ENCODE results near the gene SCGN. TPM values are rescaled to one million over a fixed set of nuclear protein-coding genes. Genes with fewer than 3 reads are reported as not detected.
"Not testable (repeated sequence)": the region's sequence is repeated elsewhere in the genome, so short reads cannot be mapped to it uniquely, and the experiment has no call there.

SCGN gene
- total RNA-seq, 1 donor from 2014 or later, result 0.62 TPM

DNA sequence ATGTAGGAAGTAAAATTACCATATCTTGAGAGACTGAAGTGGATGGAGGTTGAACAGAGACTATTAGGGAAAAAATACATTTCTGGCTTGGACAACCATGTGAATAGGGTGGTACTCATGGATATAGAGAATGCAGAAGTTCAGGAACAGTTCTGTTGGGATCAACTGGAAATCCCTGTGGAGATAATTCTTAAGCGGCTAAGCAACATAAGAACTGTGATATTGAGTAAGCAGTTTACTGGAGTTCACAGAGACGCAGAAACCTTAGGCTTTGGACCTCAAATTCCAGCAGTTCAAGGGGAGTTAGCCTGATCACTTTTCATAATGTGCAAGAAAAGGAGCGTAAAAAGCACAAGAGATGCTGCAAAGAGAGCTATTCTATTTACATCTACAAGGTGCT, 78.9 kb downstream of the SCGN start:
- no peak for DNase-seq

DNA sequence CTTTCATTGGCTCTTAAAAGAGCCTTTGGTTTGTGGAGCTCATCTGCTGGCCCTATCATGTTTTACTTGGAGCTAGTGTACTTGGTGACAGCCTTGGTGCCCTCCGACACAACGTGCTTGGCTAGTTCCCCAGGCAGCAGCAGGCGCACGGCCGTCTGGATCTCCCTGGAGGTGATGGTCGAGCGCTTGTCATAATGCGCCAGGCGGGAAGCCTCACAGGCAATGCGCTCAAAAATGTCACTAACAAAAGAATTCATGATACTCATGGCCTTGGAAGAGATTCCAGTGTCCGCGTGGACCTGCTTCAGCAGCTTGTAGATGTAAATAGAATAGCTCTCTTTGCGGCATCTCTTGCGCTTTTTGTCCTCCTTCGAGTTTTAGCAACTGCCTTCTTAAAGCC, 79.7 kb downstream of the SCGN start:
- no peak for DNase-seq

DNA sequence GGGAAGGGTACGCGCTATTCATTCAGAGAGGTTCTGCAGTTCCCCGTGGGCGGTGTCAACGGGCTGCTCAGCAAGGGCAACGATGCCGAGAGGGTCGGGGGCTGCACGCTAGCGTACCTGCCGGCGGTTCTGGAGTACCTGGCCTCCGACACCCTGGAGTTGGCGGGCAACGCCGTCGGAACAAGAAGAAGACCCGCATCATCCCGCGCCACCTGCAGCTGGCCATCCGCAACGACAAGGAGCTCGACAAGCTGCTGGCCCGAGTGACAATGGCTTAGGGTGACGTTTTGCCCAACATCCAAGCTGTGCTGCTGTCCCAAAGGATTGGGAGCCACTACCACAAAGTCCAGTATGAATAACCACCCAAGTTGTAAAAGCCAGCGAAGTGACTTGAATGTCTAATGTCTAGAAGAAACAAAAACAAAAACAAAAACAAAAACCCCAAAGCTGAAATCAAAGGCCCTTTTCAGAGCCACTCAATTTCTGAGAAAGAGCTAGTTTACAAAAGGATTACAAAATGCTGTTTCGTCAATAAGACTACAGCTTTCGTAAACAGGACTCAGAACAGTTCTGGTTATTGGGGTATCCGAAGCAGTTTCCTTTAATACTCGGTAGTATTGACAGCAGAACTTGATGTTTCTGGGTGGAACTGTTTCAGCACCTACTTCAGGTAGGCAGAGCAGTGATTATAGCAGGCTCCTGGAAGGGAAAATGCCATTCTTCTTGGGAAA, 80.6 kb downstream of the SCGN start:
- no peak for DNase-seq

DNA sequence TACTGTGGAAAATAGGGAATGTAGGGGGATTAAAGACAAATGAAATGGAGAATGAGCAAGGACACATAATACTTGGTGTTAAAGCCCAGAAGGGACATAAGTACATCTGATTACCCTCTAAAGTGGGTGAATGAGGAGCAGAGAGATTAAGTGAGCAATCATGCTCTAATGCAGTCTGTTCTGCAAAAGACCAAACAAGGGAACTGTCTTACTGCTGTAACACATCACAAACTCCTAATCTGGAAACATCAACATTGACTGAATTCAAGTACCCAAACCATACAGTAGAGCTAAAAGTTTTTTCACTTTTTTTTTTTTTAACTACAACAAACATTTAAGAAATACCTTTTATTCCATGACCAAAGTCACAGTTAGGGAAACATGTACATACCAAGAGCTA, 83.2 kb downstream of the SCGN start:
- no peak for DNase-seq

DNA sequence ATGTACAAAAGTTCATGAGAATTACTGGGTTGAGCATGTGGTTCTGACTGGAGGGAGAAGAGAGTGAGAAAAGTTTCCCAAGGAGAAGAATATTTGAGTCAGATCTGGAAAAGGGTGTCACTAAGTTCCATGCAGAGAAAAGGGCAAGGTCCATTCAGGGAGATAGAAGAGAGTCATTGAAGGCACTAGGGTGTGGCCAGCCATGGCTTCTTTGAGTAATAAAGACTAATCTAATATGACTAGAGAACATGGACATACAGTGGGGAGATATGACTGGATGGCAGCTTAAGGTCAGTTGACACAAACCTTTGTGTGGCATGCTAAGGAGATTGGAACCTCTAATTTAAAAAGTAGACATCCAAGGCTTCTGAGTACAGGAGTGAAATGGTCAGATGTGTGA, 91.9 kb downstream of the SCGN start:
- DNase-seq, result no peak

DNA sequence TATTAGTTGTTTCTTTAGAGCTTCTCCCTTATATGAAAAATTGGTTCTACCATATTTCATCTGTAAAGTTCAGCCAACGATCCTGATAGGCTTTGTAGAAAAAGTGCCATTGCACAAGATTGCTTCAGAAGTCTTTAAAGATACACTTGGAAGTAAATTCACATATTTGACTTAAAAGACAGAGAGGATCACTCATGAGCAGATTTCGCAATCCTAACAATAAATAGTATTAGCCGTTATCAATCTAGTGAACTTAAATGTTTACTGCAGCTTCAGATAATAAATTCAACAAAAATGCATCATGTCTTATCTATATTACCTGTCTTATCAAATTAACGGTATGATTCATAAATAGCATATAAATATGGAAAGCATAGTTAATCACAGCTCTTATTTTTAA, 93.8 kb downstream of the SCGN start:
- no peak for DNase-seq

DNA sequence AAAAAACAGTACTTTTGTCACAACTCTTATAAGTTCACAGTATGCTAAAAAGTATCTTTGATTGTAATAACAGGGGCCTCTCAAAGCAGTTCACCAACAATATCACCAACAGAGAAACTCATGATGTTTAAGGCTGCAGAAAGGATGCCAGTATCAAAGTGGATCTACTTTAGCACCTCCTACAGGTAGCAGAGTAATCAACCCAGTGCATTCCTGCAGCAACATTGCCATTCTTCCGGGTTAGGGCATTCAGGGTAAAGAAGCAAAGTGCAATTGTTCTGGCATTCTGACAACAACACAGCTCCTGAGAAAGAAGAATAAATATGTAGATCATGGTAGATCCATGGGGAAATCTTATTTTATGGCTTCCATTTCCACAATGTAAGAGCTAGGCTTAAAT, 95.0 kb downstream of the SCGN start:
- DNase-seq, result no peak

DNA sequence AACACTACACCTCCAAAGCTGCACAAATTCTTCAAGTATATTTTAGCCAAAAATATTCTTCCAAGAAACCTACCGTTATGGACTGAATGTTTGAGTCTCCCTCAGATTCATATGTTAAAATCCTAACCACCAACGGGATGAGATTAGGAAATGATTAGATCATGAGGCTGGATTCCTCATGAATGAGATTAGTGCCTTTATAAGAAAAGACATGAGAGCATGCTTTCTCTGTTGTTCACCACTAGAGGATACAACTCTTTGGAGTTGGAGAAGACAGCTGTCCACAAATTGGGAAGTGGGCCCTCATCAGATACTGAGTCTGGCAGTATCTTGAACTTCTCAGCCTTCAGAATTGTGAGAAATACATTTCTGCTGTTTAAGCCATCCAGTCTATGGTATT, 95.5 kb downstream of the SCGN start:
- no peak for DNase-seq

DNA sequence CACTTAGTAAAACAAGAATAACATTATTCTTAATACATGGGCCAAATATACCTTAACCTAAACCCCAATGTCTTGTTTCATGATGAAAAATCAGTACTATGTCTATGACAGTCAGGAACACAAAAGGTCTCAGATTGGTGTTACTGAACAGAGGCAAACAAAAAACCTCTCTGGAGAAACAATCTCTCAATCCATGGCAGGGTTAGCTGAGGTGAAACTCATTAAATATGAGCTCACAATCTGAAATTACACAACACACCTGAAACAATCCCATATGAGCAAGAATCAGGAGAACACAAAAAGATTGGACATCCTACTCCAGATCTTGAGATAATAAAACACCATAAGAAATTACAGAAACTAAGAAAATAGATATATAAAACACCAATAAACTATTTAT, 96.0 kb downstream of the SCGN start:
- no peak for DNase-seq

DNA sequence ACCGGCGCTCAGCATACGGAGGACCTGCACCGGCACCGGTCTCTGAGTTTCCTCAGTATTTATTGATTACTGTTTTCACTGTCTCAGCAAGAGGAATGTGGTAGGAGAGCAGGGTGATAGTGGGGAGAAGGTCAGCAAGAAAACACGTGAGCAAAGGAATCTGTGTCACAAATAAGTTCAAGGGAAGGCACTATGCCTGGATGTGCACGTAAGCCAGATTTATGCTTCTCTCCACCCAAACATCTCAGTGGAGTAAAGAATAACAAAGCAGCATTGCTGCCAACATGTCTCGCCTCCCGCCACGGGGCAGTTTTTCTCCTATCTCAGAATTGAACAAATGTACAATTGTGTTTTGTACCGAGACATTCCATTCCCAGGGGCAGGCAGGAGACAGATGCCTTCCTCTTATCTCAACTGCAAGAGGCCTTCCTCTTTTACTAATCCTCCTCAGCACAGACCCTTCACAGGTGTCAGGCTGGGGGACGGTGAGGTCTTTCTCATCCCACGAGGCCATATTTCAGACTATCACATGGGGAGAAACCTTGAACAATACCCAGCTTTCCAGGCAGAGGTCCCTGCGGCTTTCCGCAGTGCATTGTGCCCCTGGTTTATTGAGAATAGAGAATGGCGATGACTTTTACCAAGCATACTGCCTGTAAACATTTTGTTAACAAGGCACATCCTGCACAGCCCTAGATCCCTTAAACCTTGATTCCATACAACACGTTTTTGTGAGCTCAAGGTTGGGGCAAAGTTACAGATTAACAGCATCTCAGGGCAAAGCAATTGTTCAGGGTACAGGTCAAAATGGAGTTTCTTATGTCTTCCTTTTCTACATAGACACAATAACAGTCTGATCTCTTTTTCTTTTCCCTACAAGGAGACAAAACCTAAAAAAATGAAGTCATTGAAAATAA, 96.8 kb downstream of the SCGN start:
- not testable (repeated sequence) for DNase-seq

DNA sequence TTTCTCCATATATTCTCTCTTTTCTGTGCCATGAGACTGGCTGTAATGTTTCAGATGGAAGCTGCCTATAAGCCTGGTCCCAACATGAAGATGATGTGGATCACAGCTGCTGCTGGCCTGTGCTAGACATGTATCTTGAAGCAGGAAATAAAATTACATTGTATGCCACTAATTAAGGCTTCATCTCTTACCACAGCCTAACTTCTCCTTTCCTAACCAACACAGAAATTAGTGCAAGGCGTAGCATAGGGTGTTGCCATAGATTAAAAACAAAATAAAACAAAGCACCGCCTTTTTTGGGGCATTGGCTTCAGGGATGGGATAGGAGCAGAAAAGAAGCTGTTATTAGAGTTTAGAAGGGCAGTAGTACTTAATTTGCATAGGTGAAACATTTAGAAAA, 97.8 kb downstream of the SCGN start:
- DNase-seq, result no peak

DNA sequence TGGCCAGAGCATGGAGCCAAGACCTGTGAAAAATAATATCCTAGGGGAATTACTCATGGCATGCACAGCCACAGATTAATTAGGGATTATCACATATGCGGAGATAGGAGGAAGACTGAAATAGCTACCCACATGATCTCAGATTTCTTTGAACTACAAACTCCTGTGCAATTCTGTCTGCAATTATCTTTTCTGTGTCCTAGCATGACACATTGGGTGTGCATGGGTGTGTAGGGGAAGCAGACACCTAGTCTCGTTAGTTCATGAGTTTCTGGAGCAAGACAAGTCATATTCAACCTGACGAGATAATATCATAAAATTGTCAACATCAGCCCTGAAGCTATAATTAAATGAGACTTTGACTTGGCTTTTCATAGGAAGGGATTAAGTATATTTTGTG, 98.9 kb downstream of the SCGN start:
- no peak for DNase-seq

Other genes starting within 250 kb of the SCGN start
- not detected for gene SLC17A4, start 102.5 kb downstream of the SCGN start, total RNA-seq
- not detected for gene SLC17A1, start 179.8 kb downstream of the SCGN start, total RNA-seq
- not detected for gene SLC17A3, start 222.0 kb downstream of the SCGN start, total RNA-seq

Measured in tongue (tissue), 2 donors.